Panc1 (cell line): ENCODE results near the gene ZNF346. TPM values are rescaled to one million over a fixed set of nuclear protein-coding genes. Genes with fewer than 3 reads are reported as not detected.

Experiments
- ATAC-seq: fragments of 200-7000 bp; cut with Tn5 transposase; 2 replicates; pipeline ENCODE4 v1.9.1; 2020; ENCODE audit warnings: mild to moderate bottlenecking, moderate library complexity
- BruUV-seq: library from RNA; stranded (reverse); fragments of 400-500 nt; replicated peaks from 2 replicates; lab custom pipeline; 2021; lab: Mats Ljungman, UMichigan
- CTCF ChIA-PET: fragments of 300-600 bp; sonication (Branson Sonifier 250); formaldehyde crosslinking; loops from one replicate; lab custom pipeline; 2022; ENCODE audit warnings: antibody characterized with exemption; lab: Charles Lee
- POLR2A ChIA-PET: fragments of 300-600 bp; sonication (Branson Sonifier 250); formaldehyde crosslinking; loops from one replicate; lab custom pipeline; 2022; ENCODE audit warnings: antibody characterized with exemption; lab: Charles Lee
- DNase-seq: peaks from one replicate; pipeline ENCODE4 v3.0.0-alpha.2; 2010; ENCODE audit warnings: low read depth, low spot score
- H3K27ac ChIP-seq: 2 replicates; pipeline ENCODE4 v1.5.1; 2011; ENCODE audit warnings: mild to moderate bottlenecking, low read length, inconsistent platforms
- H3K27me3 ChIP-seq: fragments of 200-500 bp; sonication (Bioruptor generic); 2 replicates; pipeline ENCODE4 v1.6.0; 2014; ENCODE audit warnings: low read length, inconsistent platforms; ENCODE audit not compliant: control insufficient read depth, insufficient read depth
- H3K36me3 ChIP-seq: fragments of 200-500 bp; sonication (Bioruptor generic); 2 replicates; pipeline ENCODE4 v1.5.1; 2014; ENCODE audit warnings: inconsistent platforms, mild to moderate bottlenecking, low read length, moderate library complexity; ENCODE audit not compliant: control insufficient read depth, insufficient read depth
- H3K4me1 ChIP-seq: 2 replicates; pipeline ENCODE4 v1.5.1; 2011; ENCODE audit warnings: inconsistent platforms, mild to moderate bottlenecking, low read length, moderate library complexity; ENCODE audit not compliant: control insufficient read depth, insufficient read depth
- H3K4me3 ChIP-seq, 2 experiments: 2 replicates each; pipeline ENCODE4 v1.5.1; 2011 to 2012; ENCODE audit warnings: low read depth in 2 of 2, low read length in 2 of 2, mild to moderate bottlenecking in 2 of 2, inconsistent platforms in 1 of 2, moderate library complexity in 1 of 2
- H3K9me3 ChIP-seq: fragments of 200-500 bp; sonication (Bioruptor generic); 2 replicates; pipeline ENCODE4 v1.5.1; 2014; ENCODE audit warnings: low read depth, mild to moderate bottlenecking, inconsistent platforms, low read length, moderate library complexity; ENCODE audit not compliant: control insufficient read depth, insufficient read depth
- CTCF ChIP-seq: fragments of 450-650 bp; IDR thresholded peaks from 2 replicates; pipeline ENCODE4 v1.5.1; 2017; ENCODE audit warnings: mild to moderate bottlenecking
- POLR2AphosphoS5 ChIP-seq: IDR thresholded peaks from 2 replicates; pipeline ENCODE4 v1.6.1; 2012; ENCODE audit warnings: mild to moderate bottlenecking, low read depth, low read length, moderate library complexity
- SIN3A ChIP-seq: IDR thresholded peaks from 2 replicates; pipeline ENCODE4 v1.6.1; 2012; ENCODE audit warnings: low read depth, mild to moderate bottlenecking, low read length, moderate library complexity, borderline replicate concordance; ENCODE audit not compliant: insufficient read depth
- TCF7L2 ChIP-seq: IDR thresholded peaks from 2 replicates; pipeline ENCODE4 v1.6.1; 2011; ENCODE audit warnings: mild to moderate bottlenecking, low read depth, low read length, inconsistent platforms
- in situ Hi-C: cut with HindIII; loops from 2 replicates; pipeline ENCODE4 v1.10.0; 2016; ENCODE audit warnings: low sequenced_read_pairs, low pct_unique_long_range_greater_than_20kb
- intact Hi-C: fragments of 100-400 bp; cut with micrococcal nuclease; formaldehyde crosslinking; loops from one replicate; pipeline ENCODE4 v1.10.0; 2022; ENCODE audit not compliant: unreplicated experiment
- total RNA-seq: library from RNA; stranded (reverse); gene quantifications from one replicate; pipeline ENCODE4 v1.2.1, GENCODE V29; 2021; ENCODE audit not compliant: unreplicated experiment
- TF ChIP-seq, protein P1 (sequence below), 2 experiments: IDR thresholded peaks; 2 replicates each; pipeline ENCODE4 v1.6.1; 2011 to 2012; ENCODE audit warnings: low read depth in 2 of 2, control low read depth in 1 of 2, low read length in 1 of 2, mild to moderate bottlenecking in 1 of 2, moderate library complexity in 1 of 2; ENCODE audit not compliant: insufficient read depth in 1 of 2

ZNF346 gene
- total RNA-seq, 1 experiment from 2014 or later, result 21.3 TPM

DNA sequence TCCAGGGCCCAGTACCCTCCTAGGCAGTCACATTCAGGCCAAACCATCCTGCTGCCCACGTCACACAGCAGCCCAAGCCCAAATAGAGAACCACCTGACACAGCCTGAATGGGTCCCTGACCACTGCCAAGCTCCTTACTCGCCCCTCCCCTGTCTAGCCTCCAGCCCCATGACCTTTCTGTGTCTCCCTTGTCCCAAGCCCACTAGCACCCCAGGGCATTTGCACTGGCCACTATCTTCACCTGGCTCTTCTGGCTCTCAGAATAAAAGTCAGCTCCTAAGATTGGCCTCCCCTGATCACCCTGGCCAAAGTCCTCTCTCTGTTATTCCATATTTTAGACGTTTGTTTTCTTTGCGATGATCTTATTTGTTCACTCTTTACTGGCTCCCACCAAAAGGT, 84.7 kb downstream of the ZNF346 start:
- TF ChIP-seq SIN3A, result no peak
- TF ChIP-seq, protein P1, sequence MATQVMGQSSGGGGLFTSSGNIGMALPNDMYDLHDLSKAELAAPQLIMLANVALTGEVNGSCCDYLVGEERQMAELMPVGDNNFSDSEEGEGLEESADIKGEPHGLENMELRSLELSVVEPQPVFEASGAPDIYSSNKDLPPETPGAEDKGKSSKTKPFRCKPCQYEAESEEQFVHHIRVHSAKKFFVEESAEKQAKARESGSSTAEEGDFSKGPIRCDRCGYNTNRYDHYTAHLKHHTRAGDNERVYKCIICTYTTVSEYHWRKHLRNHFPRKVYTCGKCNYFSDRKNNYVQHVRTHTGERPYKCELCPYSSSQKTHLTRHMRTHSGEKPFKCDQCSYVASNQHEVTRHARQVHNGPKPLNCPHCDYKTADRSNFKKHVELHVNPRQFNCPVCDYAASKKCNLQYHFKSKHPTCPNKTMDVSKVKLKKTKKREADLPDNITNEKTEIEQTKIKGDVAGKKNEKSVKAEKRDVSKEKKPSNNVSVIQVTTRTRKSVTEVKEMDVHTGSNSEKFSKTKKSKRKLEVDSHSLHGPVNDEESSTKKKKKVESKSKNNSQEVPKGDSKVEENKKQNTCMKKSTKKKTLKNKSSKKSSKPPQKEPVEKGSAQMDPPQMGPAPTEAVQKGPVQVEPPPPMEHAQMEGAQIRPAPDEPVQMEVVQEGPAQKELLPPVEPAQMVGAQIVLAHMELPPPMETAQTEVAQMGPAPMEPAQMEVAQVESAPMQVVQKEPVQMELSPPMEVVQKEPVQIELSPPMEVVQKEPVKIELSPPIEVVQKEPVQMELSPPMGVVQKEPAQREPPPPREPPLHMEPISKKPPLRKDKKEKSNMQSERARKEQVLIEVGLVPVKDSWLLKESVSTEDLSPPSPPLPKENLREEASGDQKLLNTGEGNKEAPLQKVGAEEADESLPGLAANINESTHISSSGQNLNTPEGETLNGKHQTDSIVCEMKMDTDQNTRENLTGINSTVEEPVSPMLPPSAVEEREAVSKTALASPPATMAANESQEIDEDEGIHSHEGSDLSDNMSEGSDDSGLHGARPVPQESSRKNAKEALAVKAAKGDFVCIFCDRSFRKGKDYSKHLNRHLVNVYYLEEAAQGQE (IDR thresholded peaks at IDR 0.05; ENCODE audit: insufficient read depth in 1 of 2, low read depth in 2 of 2, low read length in 1 of 2), result no peak
- TF ChIP-seq TCF7L2, result no peak
- TF ChIP-seq CTCF, result no peak
- TF ChIP-seq POLR2AphosphoS5, result no peak
- intact Hi-C loops, result no loop called here
- no peaks in the 10 kb centered on the region for H3K9me3 ChIP-seq
- POLR2A ChIA-PET, result no interaction called here
- in situ Hi-C loops, result no loop called here
- DNase-seq (no peak), ATAC-seq (no peak)
- no TSS peak for BruUV-seq
- H3K27me3 ChIP-seq, result no peaks in the 10 kb centered on the region
- H3K4me1 ChIP-seq, result no peaks in the 10 kb centered on the region
- no peak overlapping the region for H3K4me3 ChIP-seq
- H3K36me3 ChIP-seq, result no peaks in the 10 kb centered on the region
- CTCF ChIA-PET, result interaction anchor here (0.5 kb wide), 1 partner anchor 231 kb away, joined by 3 read pairs; no protein-coding TSS in a partner anchor
- H3K27ac ChIP-seq, result no peak overlapping the region

DNA sequence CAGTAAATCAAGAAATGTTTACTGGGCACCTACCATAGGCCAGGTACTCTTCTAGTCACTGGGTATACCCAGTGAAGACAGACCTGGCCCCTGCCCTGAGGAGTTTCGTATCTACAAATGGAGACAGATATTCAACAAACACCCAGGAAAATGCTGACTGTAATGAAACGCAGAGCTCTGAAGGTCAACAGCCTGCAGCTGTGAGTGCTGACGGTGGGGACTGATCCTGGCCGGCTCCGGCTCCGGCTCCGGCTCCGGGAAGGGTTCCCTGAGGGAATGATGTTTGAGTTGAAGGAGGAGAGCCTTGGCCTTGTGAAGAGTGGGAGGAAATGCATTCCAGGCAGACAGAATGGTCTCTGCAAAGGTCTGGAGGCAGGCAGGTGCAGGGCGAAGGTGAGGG, 87.3 kb downstream of the ZNF346 start:
- ATAC-seq, result no peak
- Histone ChIP-seq H3K4me3 (no peak overlapping the region), H3K4me1 (no peaks in the 10 kb centered on the region), H3K27ac (no peak overlapping the region), H3K9me3 (no peaks in the 10 kb centered on the region), H3K27me3 (no peaks in the 10 kb centered on the region), H3K36me3 (no peaks in the 10 kb centered on the region)
- ChIA-PET POLR2A (no interaction called here), CTCF (interaction anchor here (1.6 to 2.1 kb wide), 2 partner anchors 23 to 38 kb away, joined by 8 to 9 read pairs; partner anchors contain the start of gene FGFR4)
- in situ Hi-C loops (no loop called here), intact Hi-C loops (loop anchor here (5.0 kb wide), 1 partner anchor 192 kb away; the partner anchor contains the start of genes PRELID1 and RAB24)
- no peak for DNase-seq
- TF ChIP-seq TCF7L2 (no peak), POLR2AphosphoS5 (no peak), SIN3A (no peak), CTCF (no peak)
- TF ChIP-seq, protein P1 (IDR thresholded peaks at IDR 0.05; ENCODE audit: insufficient read depth in 1 of 2, low read depth in 2 of 2, low read length in 1 of 2), result no peak
- BruUV-seq, result no TSS peak
